GM18520 (cell line): ENCODE results near the gene GPC3.
"Not testable (repeated sequence)": the region's sequence is repeated elsewhere in the genome, so short reads cannot be mapped to it uniquely, and the experiment has no call there.

Source experiments
- ATAC-seq: cut with Tn5 transposase; IDR thresholded peaks from one replicate; pipeline ENCODE4 v1.9.1; 2021; ENCODE audit not compliant: unreplicated experiment

The GPC3 gene

GRCh38 chrX:133985164-133985966, at the start of gene GPC3:
TSS of gene GPC3 (minus strand) at chrX:133985594.
- no peak for ATAC-seq

- ATAC-seq, result no peak
Observed at GRCh38 chrX:134032441-134032840, 47.0 kb upstream of the GPC3 start.

- no peak for ATAC-seq
Observed at GRCh38 chrX:134026565-134027311, 41.3 kb upstream of the GPC3 start.

GRCh38 chrX:134025986-134026545, 40.7 kb upstream of the GPC3 start:
- no peak for ATAC-seq

GRCh38 chrX:134024686-134025377, 39.4 kb upstream of the GPC3 start:
- ATAC-seq, result no peak

GRCh38 chrX:134023851-134024281, 38.5 kb upstream of the GPC3 start:
- ATAC-seq, result no peak

- no peak for ATAC-seq
Observed at GRCh38 chrX:134020910-134021309, 35.5 kb upstream of the GPC3 start.

- no peak for ATAC-seq
Observed at GRCh38 chrX:134019567-134020206, 34.3 kb upstream of the GPC3 start.

GRCh38 chrX:134016309-134016708, 30.9 kb upstream of the GPC3 start:
- not testable (repeated sequence) for ATAC-seq

- not testable (repeated sequence) for ATAC-seq
Observed at GRCh38 chrX:134015510-134015909, 30.1 kb upstream of the GPC3 start.

- ATAC-seq, result no peak
Observed at GRCh38 chrX:134013524-134013923, 28.1 kb upstream of the GPC3 start.

- no peak for ATAC-seq
Observed at GRCh38 chrX:134013092-134013497, 27.7 kb upstream of the GPC3 start.

- ATAC-seq, result no peak
Observed at GRCh38 chrX:134010690-134011089, 25.3 kb upstream of the GPC3 start.

- no peak for ATAC-seq
Observed at GRCh38 chrX:134007716-134008115, 22.3 kb upstream of the GPC3 start.

GRCh38 chrX:134006484-134007161, 21.2 kb upstream of the GPC3 start:
- ATAC-seq, result no peak

- no peak for ATAC-seq
Observed at GRCh38 chrX:134004084-134004483, 18.7 kb upstream of the GPC3 start.

GRCh38 chrX:134002921-134003615, 17.7 kb upstream of the GPC3 start:
- ATAC-seq, result no peak

- ATAC-seq, result no peak
Observed at GRCh38 chrX:134000260-134001245, 15.2 kb upstream of the GPC3 start.
